WTC11 (cell line): ENCODE data around the gene ORAI1. TPM values are rescaled to one million over a fixed set of nuclear protein-coding genes. Genes with fewer than 3 reads are reported as not detected.

ENCODE experiments used
- ATAC-seq: fragments of 200-7000 bp; cut with Tn5 transposase; 2 replicates; pipeline ENCODE4 v1.10.0; 2021; ENCODE audit warnings: mild to moderate bottlenecking, moderate library complexity
- CTCF ChIA-PET: fragments of 300-600 bp; sonication (Branson Sonifier 250); formaldehyde crosslinking; loops from one replicate; lab custom pipeline; 2021; ENCODE audit warnings: antibody characterized with exemption; lab: Charles Lee
- POLR2A ChIA-PET: fragments of 350-600 bp; sonication (Branson Sonifier 250); formaldehyde crosslinking; loops from one replicate; lab custom pipeline; 2021; ENCODE audit warnings: antibody characterized with exemption; lab: Charles Lee
- DNase-seq: peaks from one replicate; pipeline ENCODE4 v3.0.0; 2021; ENCODE audit warnings: low spot score
- H3K27ac Mint-ChIP-seq: 2 replicates; pipeline ENCODE4 v1.8.0; 2021; ENCODE audit warnings: mixed read lengths
- H3K27me3 Mint-ChIP-seq: 2 replicates; pipeline ENCODE4 v1.8.0; 2021; ENCODE audit warnings: low read depth, mild to moderate bottlenecking, moderate library complexity, mixed read lengths
- H3K36me3 Mint-ChIP-seq: 2 replicates; pipeline ENCODE4 v1.8.0; 2021; ENCODE audit warnings: mixed read lengths
- H3K4me1 Mint-ChIP-seq: 2 replicates; pipeline ENCODE4 v1.8.0; 2022; ENCODE audit warnings: mixed read lengths
- H3K4me3 Mint-ChIP-seq: 2 replicates; pipeline ENCODE4 v1.8.0; 2021; ENCODE audit warnings: mild to moderate bottlenecking, moderate library complexity, mixed read lengths
- H3K9me3 Mint-ChIP-seq: 2 replicates; pipeline ENCODE4 v1.8.0; 2021; ENCODE audit warnings: mixed read lengths
- ATF2 ChIP-seq: sonication (generic); formaldehyde crosslinking; IDR thresholded peaks from 2 replicates; pipeline ENCODE4 v1.8.1; 2022; ENCODE audit warnings: low read depth, missing genetic modification reagents, borderline replicate concordance
- ATF6 ChIP-seq: sonication (generic); formaldehyde crosslinking; IDR thresholded peaks from 2 replicates; pipeline ENCODE4 v1.8.1; 2023; ENCODE audit warnings: mild to moderate bottlenecking, missing genetic modification reagents
- E2F5 ChIP-seq: sonication (generic); formaldehyde crosslinking; IDR thresholded peaks from 2 replicates; pipeline ENCODE4 v1.8.1; 2022; ENCODE audit warnings: mild to moderate bottlenecking, moderate library complexity, missing genetic modification reagents
- HMGXB4 ChIP-seq: sonication (generic); formaldehyde crosslinking; IDR thresholded peaks from 2 replicates; pipeline ENCODE4 v1.8.1; 2023; ENCODE audit warnings: mild to moderate bottlenecking, moderate library complexity, missing genetic modification reagents
- IRF1 ChIP-seq: sonication (generic); formaldehyde crosslinking; IDR thresholded peaks from 2 replicates; pipeline ENCODE4 v1.8.0; 2023; ENCODE audit warnings: missing genetic modification reagents
- JUN ChIP-seq: sonication (generic); formaldehyde crosslinking; IDR thresholded peaks from 2 replicates; pipeline ENCODE4 v1.8.0; 2023; ENCODE audit warnings: mild to moderate bottlenecking, missing genetic modification reagents
- MAX ChIP-seq: sonication (generic); formaldehyde crosslinking; IDR thresholded peaks from 2 replicates; pipeline ENCODE4 v1.8.0; 2022; ENCODE audit warnings: mild to moderate bottlenecking, missing genetic modification reagents
- MYBL2 ChIP-seq: sonication (generic); formaldehyde crosslinking; IDR thresholded peaks from 2 replicates; pipeline ENCODE4 v1.8.1; 2023; ENCODE audit warnings: mild to moderate bottlenecking, moderate library complexity, missing genetic modification reagents
- ZBTB21 ChIP-seq: sonication (generic); formaldehyde crosslinking; IDR thresholded peaks from 2 replicates; pipeline ENCODE4 v1.8.1; 2023; ENCODE audit warnings: mild to moderate bottlenecking, missing genetic modification reagents, borderline replicate concordance
- ZNF121 ChIP-seq: sonication (generic); formaldehyde crosslinking; IDR thresholded peaks from 2 replicates; pipeline ENCODE4 v1.8.0; 2023; ENCODE audit warnings: missing genetic modification reagents
- ZNF396 ChIP-seq: fragments of 250-450 bp; sonication (Bioruptor Pico); IDR thresholded peaks from 2 replicates; pipeline ENCODE4 v1.8.0; 2021; ENCODE audit warnings: mild to moderate bottlenecking, moderate library complexity, borderline replicate concordance
- ZNF425 ChIP-seq: fragments of 250-450 bp; sonication (Bioruptor Pico); conservative IDR thresholded peaks from 2 replicates; pipeline ENCODE4 v1.9.0; 2021; ENCODE audit warnings: mild to moderate bottlenecking
- ZNF671 ChIP-seq: fragments of 250-450 bp; sonication (Bioruptor Pico); IDR thresholded peaks from 2 replicates; pipeline ENCODE4 v1.8.0; 2021; ENCODE audit warnings: mild to moderate bottlenecking
- total RNA-seq: library from RNA; stranded (reverse); gene quantifications from 3 replicates; pipeline ENCODE4 v1.2.3, GENCODE V29; 2021

ORAI1 gene
- total RNA-seq, 1 experiment from 2014 or later: 27.7 TPM

- TF ChIP-seq MAX (CRISPR knock-in tag) (no peak), ATF6 (no peak), HMGXB4 (CRISPR knock-in tag) (no peak), ZBTB21 (no peak), ZNF396 (CRISPR knock-in tag) (no peak), MYBL2 (CRISPR knock-in tag) (no peak)
Observed at GRCh38 chr12:121614872-121615467, 11.4 kb upstream of the ORAI1 start (continued).

GRCh38 chr12:121618659-121619233 is 7.6 kb upstream of the ORAI1 start:
- H3K9me3 Mint-ChIP-seq: no peaks in the 10 kb centered on the region
- H3K4me1 Mint-ChIP-seq: peaks cover 24% of the 10 kb centered on the region
- no peak for TF ChIP-seq IRF1 (CRISPR knock-in tag)
- no peak for TF ChIP-seq ZNF425 (CRISPR knock-in tag)
- no peak for TF ChIP-seq ZNF121 (CRISPR knock-in tag)
- TF ChIP-seq JUN: no peak
- TF ChIP-seq ZNF671 (CRISPR knock-in tag): no peak
- TF ChIP-seq E2F5: no peak
- TF ChIP-seq ATF2 (CRISPR knock-in tag): no peak
- TF ChIP-seq, all 79 proteins: peak for 0
- ATAC-seq (no peak), DNase-seq (no peak)
- Mint-ChIP-seq H3K27me3 (no peaks in the 10 kb centered on the region), H3K36me3 (no peaks in the 10 kb centered on the region), H3K4me3 (no peak overlapping the region), H3K27ac (no peak overlapping the region)
- CTCF ChIA-PET: no interaction called here
- POLR2A ChIA-PET: no interaction called here
